Effector memory CD8-positive, alpha-beta T cell (primary cell): ENCODE results near the gene TMED4.
A peak's percentile ranks its signal among the peaks of the same experiment; 100 is the strongest.

Experiments
- ATAC-seq: fragments of 150-1000 bp; cut with Tn5 transposase; replicated peaks from 2 replicates; pipeline ENCODE4 v1.10.0; 2021; ENCODE audit warnings: mild to moderate bottlenecking, moderate library complexity
- DNase-seq, 3 experiments: peaks; one replicate each; pipeline ENCODE4 v3.0.0; 2021
- H3K27ac Mint-ChIP-seq, 2 donors: one replicate each; pipeline ENCODE4 v1.8.0; 2022; ENCODE audit warnings: mild to moderate bottlenecking in 2 of 2, mixed read lengths in 2 of 2, moderate library complexity in 2 of 2
- H3K27me3 Mint-ChIP-seq, 2 donors: one replicate each; pipeline ENCODE4 v1.8.0; 2022; ENCODE audit warnings: mixed read lengths in 2 of 2
- H3K36me3 Mint-ChIP-seq: one replicate; pipeline ENCODE4 v1.8.0; 2022; ENCODE audit warnings: mild to moderate bottlenecking, moderate library complexity, mixed read lengths; ENCODE audit not compliant: insufficient read depth
- H3K4me1 Mint-ChIP-seq, 2 donors: one replicate each; pipeline ENCODE4 v1.8.0; 2022; ENCODE audit warnings: low read depth in 2 of 2, mixed read lengths in 2 of 2
- H3K4me3 Mint-ChIP-seq, 2 donors: one replicate each; pipeline ENCODE4 v1.8.0; 2022; ENCODE audit warnings: mild to moderate bottlenecking in 2 of 2, mixed read lengths in 2 of 2, moderate library complexity in 2 of 2
- H3K9me3 Mint-ChIP-seq, 2 donors: one replicate each; pipeline ENCODE4 v1.8.0; 2022; ENCODE audit warnings: mixed read lengths in 2 of 2

The TMED4 gene

DNA sequence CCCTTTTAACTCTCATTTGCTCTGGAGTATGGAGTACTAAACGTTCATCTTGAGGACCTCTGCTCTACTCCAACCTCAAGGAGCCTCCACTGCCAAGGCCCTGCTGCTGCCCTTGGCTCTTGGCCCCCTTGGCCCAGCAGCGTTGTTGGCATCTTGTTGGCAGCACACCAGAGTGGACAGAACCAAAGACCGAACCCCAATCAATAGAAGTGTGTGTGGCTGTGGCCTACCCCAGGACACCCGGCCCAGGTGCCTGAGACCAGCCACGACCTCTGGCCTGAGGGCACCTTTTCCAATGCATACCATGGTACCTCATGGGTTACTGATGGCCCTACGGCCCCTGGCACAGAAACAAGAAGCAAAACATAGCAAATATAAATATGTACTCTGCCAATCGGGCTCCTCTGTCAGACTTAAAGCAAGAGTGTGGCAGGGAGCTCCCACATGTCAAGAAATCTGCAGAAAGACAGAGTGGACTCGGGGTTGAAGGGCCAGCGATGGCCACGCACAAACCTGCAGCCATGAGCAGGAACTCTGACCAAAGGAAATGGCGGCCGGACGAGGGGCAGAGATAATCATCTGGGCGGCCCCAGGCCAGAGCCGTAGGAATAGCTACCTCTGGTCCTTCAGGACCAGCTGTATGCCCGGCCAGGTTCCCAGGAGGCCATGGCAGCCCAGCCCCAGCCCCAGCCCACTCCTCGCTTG, 43.8 kb downstream of the TMED4 start:
- Mint-ChIP-seq H3K4me3 (no peak overlapping the region), H3K27ac (peak overlapping the region in 1 of 2 donors; percentile 23), H3K36me3 (no peaks in the 10 kb centered on the region), H3K27me3 (peaks cover 0 to 27% of the 10 kb centered on the region in 2 donors), H3K4me1 (no peaks in the 10 kb centered on the region), H3K9me3 (no peaks in the 10 kb centered on the region)
- ATAC-seq: no peak
- DNase-seq: no peak

DNA sequence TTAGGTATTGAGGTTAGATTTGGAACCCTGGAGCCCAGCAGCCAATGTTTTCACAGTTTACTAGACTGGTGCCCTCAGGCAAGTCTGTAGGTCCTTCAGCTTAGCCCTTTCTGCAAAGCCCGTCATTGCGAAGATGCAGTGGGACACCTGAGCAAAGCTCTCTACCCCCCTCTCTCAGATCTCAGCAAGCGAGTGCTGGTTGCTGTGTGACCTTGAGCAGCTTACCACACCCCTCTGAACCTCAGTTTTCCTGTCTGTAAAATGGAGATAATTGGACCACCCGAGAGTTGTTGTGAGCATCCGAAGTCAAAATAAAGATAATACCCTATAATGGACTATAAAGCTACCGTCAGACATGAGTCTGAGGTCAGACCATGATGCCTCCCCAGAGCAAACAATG, 44.6 kb downstream of the TMED4 start:
- Mint-ChIP-seq H3K27me3 (peaks cover 0 to 19% of the 10 kb centered on the region in 2 donors), H3K27ac (no peak overlapping the region), H3K4me1 (no peaks in the 10 kb centered on the region), H3K4me3 (no peak overlapping the region), H3K9me3 (no peaks in the 10 kb centered on the region), H3K36me3 (no peaks in the 10 kb centered on the region)
- DNase-seq: no peak
- ATAC-seq: no peak

GRCh38 chr7:44536090-44536489, 45.9 kb downstream of the TMED4 start:
- no peak for DNase-seq
- H3K27me3 Mint-ChIP-seq: peaks cover 0 to 17% of the 10 kb centered on the region in 2 donors
- ATAC-seq: no peak
- H3K9me3 Mint-ChIP-seq: no peaks in the 10 kb centered on the region
- no peaks in the 10 kb centered on the region for H3K36me3 Mint-ChIP-seq
- H3K4me3 Mint-ChIP-seq: no peak overlapping the region
- peaks cover 0 to 3% of the 10 kb centered on the region in 2 donors for H3K4me1 Mint-ChIP-seq
- H3K27ac Mint-ChIP-seq: no peak overlapping the region

DNA sequence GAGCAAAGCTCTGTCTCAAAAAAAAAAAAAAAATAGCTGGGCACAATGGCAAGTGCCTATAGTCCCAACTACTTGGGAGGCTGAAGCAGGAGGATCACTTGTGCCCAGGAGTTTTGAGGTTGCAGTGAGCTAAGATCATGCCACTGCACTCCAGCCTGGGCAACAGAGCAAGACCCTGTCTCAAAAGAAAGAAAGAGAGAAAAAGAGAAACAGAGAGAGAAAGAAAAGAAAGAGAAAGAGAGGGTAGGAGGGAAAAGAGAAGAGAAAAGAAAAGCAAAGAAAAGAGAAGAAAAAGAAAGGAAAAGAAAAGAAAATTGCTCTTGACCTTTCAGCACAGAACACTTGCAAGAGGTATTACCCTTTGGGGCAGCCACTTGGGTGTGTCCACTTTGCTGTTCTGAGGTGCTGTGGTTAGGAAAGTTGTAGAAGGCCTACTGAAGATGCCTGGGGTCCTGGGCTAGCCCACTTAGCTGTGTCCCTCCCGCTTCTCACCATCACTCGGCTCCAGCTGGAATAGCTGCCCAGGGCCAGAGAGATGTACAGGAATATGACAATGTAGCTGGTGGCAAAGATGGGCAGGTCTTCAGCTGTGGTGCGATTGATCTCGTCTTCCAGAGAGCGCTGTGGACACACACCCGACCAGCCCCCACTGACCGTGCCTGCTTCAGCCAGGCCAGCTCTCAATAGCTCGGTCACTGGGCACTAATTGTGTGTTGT, 46.5 kb downstream of the TMED4 start:
- no peaks in the 10 kb centered on the region for H3K36me3 Mint-ChIP-seq
- H3K9me3 Mint-ChIP-seq: no peaks in the 10 kb centered on the region
- ATAC-seq (no peak), DNase-seq (no peak)
- peaks cover 0 to 19% of the 10 kb centered on the region in 2 donors for H3K27me3 Mint-ChIP-seq
- no peak overlapping the region for H3K4me3 Mint-ChIP-seq
- peaks cover 0 to 3% of the 10 kb centered on the region in 2 donors for H3K4me1 Mint-ChIP-seq
- H3K27ac Mint-ChIP-seq: no peak overlapping the region

- Mint-ChIP-seq H3K4me1 (peaks cover 0 to 3% of the 10 kb centered on the region in 2 donors), H3K9me3 (no peaks in the 10 kb centered on the region), H3K27ac (peak overlapping the region in 1 of 2 donors; percentile 59), H3K36me3 (no peaks in the 10 kb centered on the region), H3K4me3 (no peak overlapping the region), H3K27me3 (peaks cover 0 to 14% of the 10 kb centered on the region in 2 donors)
- peak; percentile 70 for ATAC-seq
- DNase-seq: peak; percentile 33 to 42 (median 38)
These were observed 47.5 kb downstream of the TMED4 start for GRCh38 chr7:44534501-44534900.

DNA sequence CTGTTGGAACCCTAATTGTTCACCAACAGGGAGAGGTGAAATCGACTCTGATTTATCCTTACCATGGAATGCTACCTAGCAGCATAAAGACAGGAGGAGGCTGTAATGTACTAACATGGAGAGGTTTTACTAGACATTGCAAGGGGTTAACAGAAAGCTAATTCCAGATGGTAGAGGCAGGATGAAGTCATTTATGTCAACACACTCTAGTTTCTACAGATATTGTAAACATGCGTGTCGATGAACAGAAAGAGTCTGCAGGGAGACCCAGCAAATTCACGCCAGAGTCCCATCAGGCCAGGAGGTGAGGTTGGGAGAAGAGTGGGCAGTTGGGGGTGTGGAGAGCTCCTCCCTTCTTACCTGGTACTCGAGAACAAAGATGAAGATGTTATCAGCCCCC, 47.9 kb downstream of the TMED4 start:
- Mint-ChIP-seq H3K4me3 (no peak overlapping the region), H3K4me1 (peaks cover 0 to 3% of the 10 kb centered on the region in 2 donors), H3K27me3 (peaks cover 0 to 10% of the 10 kb centered on the region in 2 donors), H3K36me3 (no peaks in the 10 kb centered on the region), H3K9me3 (no peaks in the 10 kb centered on the region), H3K27ac (peak overlapping the region in 1 of 2 donors; percentile 59)
- no peak for ATAC-seq
- DNase-seq: no peak

DNA sequence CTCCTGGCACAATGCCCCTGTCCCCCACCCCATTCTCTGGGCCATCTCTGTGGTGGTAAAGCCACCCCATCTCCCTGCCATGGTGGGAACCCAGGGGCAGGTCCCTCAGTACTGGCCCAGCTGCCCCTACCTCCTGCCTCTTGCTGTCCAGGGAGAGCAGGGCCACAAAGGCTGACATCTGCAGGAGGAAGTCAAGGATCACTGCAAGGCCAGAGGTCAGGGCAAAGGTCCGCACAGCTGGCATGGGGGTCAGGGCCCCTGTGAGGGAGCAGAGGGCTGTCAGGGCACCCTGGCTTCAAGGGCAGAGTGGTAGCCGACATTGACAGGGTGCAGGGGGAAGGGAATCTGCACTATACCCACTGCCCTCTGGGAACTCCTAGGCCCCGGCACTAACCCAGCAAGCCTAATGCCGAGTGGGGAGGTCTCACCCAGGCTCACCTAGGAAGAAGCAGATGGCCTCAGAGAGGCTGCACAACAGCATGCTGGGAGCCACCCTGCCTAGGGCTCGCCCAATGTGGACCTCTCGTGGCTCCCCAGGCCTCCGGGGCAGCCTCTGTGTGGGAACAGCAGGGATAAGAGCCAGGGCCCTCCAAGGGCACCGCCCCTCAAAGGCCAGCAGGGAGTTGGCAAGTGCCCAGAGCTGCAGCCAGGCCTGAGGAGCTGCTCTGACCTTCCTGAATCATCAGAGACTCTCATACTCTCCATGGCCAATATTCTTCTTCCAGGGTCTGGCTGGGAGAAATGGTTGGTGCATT, 48.6 kb downstream of the TMED4 start:
- no peak for DNase-seq
- Mint-ChIP-seq H3K36me3 (no peaks in the 10 kb centered on the region), H3K4me3 (no peak overlapping the region), H3K27ac (no peak overlapping the region), H3K4me1 (peaks cover 0 to 3% of the 10 kb centered on the region in 2 donors), H3K27me3 (peaks cover 0 to 8% of the 10 kb centered on the region in 2 donors), H3K9me3 (no peaks in the 10 kb centered on the region)
- ATAC-seq: no peak

DNA sequence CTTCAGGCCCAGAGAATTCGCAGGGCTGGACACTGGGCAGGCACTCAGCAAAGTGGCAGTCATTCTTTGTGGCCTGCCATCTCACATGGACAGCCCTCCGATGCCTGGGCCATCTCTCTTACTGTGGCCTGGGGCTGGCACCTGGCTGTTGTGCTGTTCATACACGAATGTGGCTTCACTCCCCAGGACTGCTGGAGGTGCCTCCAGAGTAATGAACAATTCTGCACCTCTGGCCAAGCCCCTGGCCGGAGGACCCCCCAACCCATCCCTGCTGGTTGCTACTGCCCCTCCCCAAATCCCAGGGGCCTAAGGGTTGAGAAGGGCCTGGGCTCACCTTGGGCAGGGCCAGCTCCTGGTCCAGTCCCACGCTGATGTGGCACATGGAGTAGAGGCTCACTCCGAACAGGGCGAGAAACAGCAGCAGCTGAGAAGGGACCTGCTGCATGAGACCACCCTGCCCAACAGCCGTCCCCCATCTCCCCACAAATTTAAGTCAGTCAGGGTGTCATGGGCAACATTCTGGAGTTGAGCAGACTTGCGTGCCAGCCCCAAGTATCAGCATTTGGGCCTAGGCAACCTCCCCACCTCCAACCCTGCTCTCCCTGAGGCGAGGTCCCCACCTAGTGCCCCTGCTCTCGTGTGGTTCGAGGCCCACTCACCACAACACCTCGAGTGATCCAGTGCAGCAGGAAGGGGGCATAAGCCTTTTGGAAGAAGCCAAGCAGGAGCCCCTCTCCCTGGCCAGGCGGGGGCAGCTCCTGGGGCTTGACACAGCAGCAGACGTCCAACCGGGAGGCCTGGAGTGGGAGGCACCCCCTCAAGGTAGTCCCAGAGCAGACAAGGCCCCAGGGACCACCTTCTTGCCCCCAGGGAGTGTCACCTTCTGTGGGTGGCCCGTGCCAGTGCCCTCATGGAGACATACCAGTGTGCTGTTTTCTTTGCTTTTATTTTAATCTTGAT, 50.3 kb downstream of the TMED4 start:
- Mint-ChIP-seq H3K4me3 (no peak overlapping the region), H3K4me1 (peaks cover 0 to 3% of the 10 kb centered on the region in 2 donors), H3K27ac (no peak overlapping the region), H3K36me3 (no peaks in the 10 kb centered on the region), H3K9me3 (no peaks in the 10 kb centered on the region), H3K27me3 (peaks cover 0 to 8% of the 10 kb centered on the region in 2 donors)
- ATAC-seq (no peak), DNase-seq (no peak)

- DNase-seq: no peak
- Mint-ChIP-seq H3K27me3 (peaks cover 0 to 8% of the 10 kb centered on the region in 2 donors), H3K36me3 (no peaks in the 10 kb centered on the region), H3K4me1 (peaks cover 0 to 3% of the 10 kb centered on the region in 2 donors), H3K27ac (no peak overlapping the region), H3K4me3 (no peak overlapping the region), H3K9me3 (no peaks in the 10 kb centered on the region)
- no peak for ATAC-seq
These were observed 51.0 kb downstream of the TMED4 start for GRCh38 chr7:44530990-44531389.
